ENCODE measurements around the gene INTS7. TPM values are rescaled to one million over a fixed set of nuclear protein-coding genes. Genes with fewer than 3 reads are reported as not detected.

Gene INTS7
- total RNA-seq, 1 donor from 2014 or later, result 20.7 TPM

- H3K27ac Mint-ChIP-seq, result no peak overlapping the region
- H3F3A ChIP-seq (ENCODE audit: low read depth), result no peaks in the 10 kb centered on the region
Observed at GRCh38 chr1:211893260-211893659, 142.1 kb downstream of the INTS7 start.

GRCh38 chr1:211892577-211892976, 142.8 kb downstream of the INTS7 start:
- H3K9ac ChIP-seq, result no peak overlapping the region
- H3K4me1 ChIP-seq, result peaks cover 5% of the 10 kb centered on the region

More at GRCh38 chr1:211893260-211893659, 142.1 kb downstream of the INTS7 start:
- Mint-ChIP-seq H3K4me3 (no peak overlapping the region), H3K36me3 (peaks cover 3% of the 10 kb centered on the region), H3K4me1 (peaks cover 1% of the 10 kb centered on the region), H3K9me3 (no peaks in the 10 kb centered on the region), H3K27me3 (ENCODE audit: insufficient read depth, low read depth) (peaks cover 9% of the 10 kb centered on the region)
- Histone ChIP-seq H3K4me1 (peaks cover 5% of the 10 kb centered on the region), H3K36me3 (no peaks in the 10 kb centered on the region), H3K27me3 (no peaks in the 10 kb centered on the region), H3K27ac (no peak overlapping the region), H3K9me3 (ENCODE audit: low read depth) (no peaks in the 10 kb centered on the region), H3K4me3 (no peak overlapping the region), H3K4me2 (no peak overlapping the region), H3K79me2 (ENCODE audit: low read depth) (no peaks in the 10 kb centered on the region), H4K20me1 (ENCODE audit: low read depth) (no peaks in the 10 kb centered on the region), H3K9ac (no peak overlapping the region), H2AFZ (replicated peaks) (no peak overlapping the region)
- DNase-seq (ENCODE audit: low spot score), result no peak
- TF ChIP-seq EZH2 (IDR thresholded peaks at IDR 0.05) (no peak), EZH2phosphoT487 (IDR thresholded peaks at IDR 0.05) (no peak), CTCF (IDR thresholded peaks at IDR 0.05) (no peak)

GRCh38 chr1:211891708-211892107, 143.6 kb downstream of the INTS7 start:
- peaks cover 3% of the 10 kb centered on the region for H3K36me3 Mint-ChIP-seq
- no peaks in the 10 kb centered on the region for H3K36me3 ChIP-seq
- no peak for TF ChIP-seq EZH2phosphoT487 (IDR thresholded peaks at IDR 0.05)
- no peak for TF ChIP-seq CTCF (IDR thresholded peaks at IDR 0.05)
- no peak for TF ChIP-seq EZH2 (IDR thresholded peaks at IDR 0.05)

More at GRCh38 chr1:211892577-211892976, 142.8 kb downstream of the INTS7 start:
- no peaks in the 10 kb centered on the region for H3K27me3 ChIP-seq
- no peak overlapping the region for H3K4me3 ChIP-seq
- H3K9me3 Mint-ChIP-seq, result no peaks in the 10 kb centered on the region
- H3K36me3 ChIP-seq, result no peaks in the 10 kb centered on the region
- H3K36me3 Mint-ChIP-seq, result peaks cover 3% of the 10 kb centered on the region
- H3K4me2 ChIP-seq, result no peak overlapping the region
- no peaks in the 10 kb centered on the region for H4K20me1 ChIP-seq (ENCODE audit: low read depth)
- DNase-seq (ENCODE audit: low spot score), result no peak
- no peak overlapping the region for H3K27ac ChIP-seq
- H3K9me3 ChIP-seq (ENCODE audit: low read depth), result no peaks in the 10 kb centered on the region
- H3K4me1 Mint-ChIP-seq, result peaks cover 8% of the 10 kb centered on the region
- H3K79me2 ChIP-seq (ENCODE audit: low read depth), result no peaks in the 10 kb centered on the region
- peaks cover 9% of the 10 kb centered on the region for H3K27me3 Mint-ChIP-seq (ENCODE audit: insufficient read depth, low read depth)
- H3K4me3 Mint-ChIP-seq, result no peak overlapping the region
- no peak for TF ChIP-seq EZH2 (IDR thresholded peaks at IDR 0.05)
- no peak for TF ChIP-seq EZH2phosphoT487 (IDR thresholded peaks at IDR 0.05)
- no peak for TF ChIP-seq CTCF (IDR thresholded peaks at IDR 0.05)
- H2AFZ ChIP-seq (replicated peaks), result no peak overlapping the region
- no peaks in the 10 kb centered on the region for H3F3A ChIP-seq (ENCODE audit: low read depth)
- no peak overlapping the region for H3K27ac Mint-ChIP-seq

More at GRCh38 chr1:211891708-211892107, 143.6 kb downstream of the INTS7 start:
- H3K79me2 ChIP-seq (ENCODE audit: low read depth), result no peaks in the 10 kb centered on the region
- no peak overlapping the region for H3K4me3 Mint-ChIP-seq
- no peak overlapping the region for H3K4me2 ChIP-seq
- H3K4me1 Mint-ChIP-seq, result peaks cover 15% of the 10 kb centered on the region
- H3K27ac ChIP-seq, result no peak overlapping the region
- H3K27me3 ChIP-seq, result no peaks in the 10 kb centered on the region
- H3K9me3 Mint-ChIP-seq, result no peaks in the 10 kb centered on the region
- H3F3A ChIP-seq (ENCODE audit: low read depth), result no peaks in the 10 kb centered on the region
- H3K4me1 ChIP-seq, result peaks cover 5% of the 10 kb centered on the region
- no peaks in the 10 kb centered on the region for H3K9me3 ChIP-seq (ENCODE audit: low read depth)
- H3K27ac Mint-ChIP-seq, result no peak overlapping the region
- no peak overlapping the region for H3K4me3 ChIP-seq
- no peak for DNase-seq (ENCODE audit: low spot score)
- peaks cover 12% of the 10 kb centered on the region for H3K27me3 Mint-ChIP-seq (ENCODE audit: insufficient read depth, low read depth)
- no peak overlapping the region for H2AFZ ChIP-seq (replicated peaks)
- no peaks in the 10 kb centered on the region for H4K20me1 ChIP-seq (ENCODE audit: low read depth)
- no peak overlapping the region for H3K9ac ChIP-seq

Small RNAs within 50 kb of the gene (microRNA-seq; reads per million reads assigned to microRNA genes)
- not detected for gene MIR3122

Small RNAs within 50 kb of the gene (small RNA-seq; reads per million reads assigned to genes)
- gene MIR3122 (not detected), gene RF00568 (not detected)

Other genes with a start within 250 kb of the INTS7 start
- 3.8 and 5.7 TPM in 2 replicates for gene LPGAT1, start 204.8 kb downstream of the INTS7 start, total RNA-seq (ENCODE audit: low replicate concordance)
- 62.4 and 76.6 TPM in 2 replicates for gene DTL, start 191 bp upstream of the INTS7 start, total RNA-seq (ENCODE audit: low replicate concordance)
- gene PPP2R5A, start 249.9 kb upstream of the INTS7 start, total RNA-seq (ENCODE audit: low replicate concordance), result 19.8 and 27.9 TPM in 2 replicates

Measured in neural progenitor cell (in vitro differentiated cells).